H1 (cell line): ENCODE measurements around the gene ARMCX2. TPM values are rescaled to one million over a fixed set of nuclear protein-coding genes. Genes with fewer than 3 reads are reported as not detected.
A peak's percentile ranks its signal among the peaks of the same experiment; 100 is the strongest.

ENCODE experiments used
- CBX5 ChIP-seq: fragments of 300-800, 300-1000 bp; sonication (generic); IDR thresholded peaks from 2 replicates; pipeline ENCODE4 v1.7.1; 2016; ENCODE audit warnings: antibody characterized with exemption, low read length, low read depth
- CHD1 ChIP-seq: IDR thresholded peaks from 2 replicates; pipeline ENCODE4 v1.6.1; 2012; ENCODE audit warnings: low read depth, low read length, improper control_type of control experiment
- JUN ChIP-seq: IDR thresholded peaks from 2 replicates; pipeline ENCODE4 v1.6.1; 2011; ENCODE audit warnings: low read depth, mild to moderate bottlenecking, improper control_type of control experiment, low read length
- JUND ChIP-seq: IDR thresholded peaks from 2 replicates; pipeline ENCODE4 v1.6.1; 2011; ENCODE audit warnings: mild to moderate bottlenecking, improper control_type of control experiment, low read length
- NANOG ChIP-seq: IDR thresholded peaks from 2 replicates; pipeline ENCODE4 v1.6.1; 2011; ENCODE audit warnings: low read length, low read depth, mild to moderate bottlenecking, inconsistent platforms; ENCODE audit not compliant: insufficient read depth, poor library complexity, severe bottlenecking
- POLR2AphosphoS5 ChIP-seq: IDR thresholded peaks from 2 replicates; pipeline ENCODE4 v1.6.1; 2011; ENCODE audit warnings: low read depth, low read length
- POU5F1 ChIP-seq: IDR thresholded peaks from 2 replicates; pipeline ENCODE4 v1.6.1; 2011; ENCODE audit warnings: low read depth, mild to moderate bottlenecking, low read length, moderate library complexity
- SAP30 ChIP-seq: fragments of 300-600 bp; sonication (generic); IDR thresholded peaks from 2 replicates; pipeline ENCODE4 v1.7.1; 2012; ENCODE audit warnings: low read length, moderate library complexity, mild to moderate bottlenecking, inconsistent platforms; ENCODE audit not compliant: insufficient read depth, insufficient replicate concordance
- SP2 ChIP-seq: IDR thresholded peaks from 2 replicates; pipeline ENCODE4 v1.6.1; 2012; ENCODE audit warnings: mild to moderate bottlenecking, low read length, inconsistent platforms
- SP4 ChIP-seq: IDR thresholded peaks from 2 replicates; pipeline ENCODE4 v1.6.1; 2012; ENCODE audit warnings: low read length, inconsistent platforms
- SUZ12 ChIP-seq: fragments of 200-600 bp; sonication (generic); IDR thresholded peaks from 2 replicates; pipeline ENCODE4 v1.6.1; 2012; ENCODE audit warnings: mild to moderate bottlenecking, inconsistent platforms, low read length, moderate library complexity, mixed read lengths
- TAF7 ChIP-seq: optimal IDR thresholded peaks from 2 replicates; pipeline ENCODE3; 2011; ENCODE audit warnings: low read depth, mild to moderate bottlenecking, inconsistent platforms, low read length, moderate library complexity, borderline replicate concordance
- TEAD4 ChIP-seq: IDR thresholded peaks from 2 replicates; pipeline ENCODE4 v1.6.1; 2012; ENCODE audit warnings: low read depth, low read length, inconsistent platforms, mixed read lengths
- polyA plus RNA-seq, 7 experiments: library from polyadenylated mRNA; depleted of rRNA in 3 of 7; stranded (reverse) in 5 of 7; unstranded in 2 of 7; fragments of >200 nt in 5 of 7; fragments of 200-250 nt in 2 of 7; gene quantifications; 1 replicate in 5 of 7; 2 replicates in 1 of 7; 4 replicates in 1 of 7; pipeline versions ENCODE4 v1.2.1 to v1.2.3, GENCODE V29; 2011 to 2013; ENCODE audit warnings: missing spikeins in 2 of 7, mixed read lengths in 2 of 7
- total RNA-seq: library from RNA; stranded (reverse); fragmentation: NEBNext Ultra II Directional; extraction: Animal tissue kit (Norgen Biotek cat#: 25700); gene quantifications from 2 replicates; pipeline ENCODE4 v1.2.1, GENCODE V29; 2021
- TF ChIP-seq, protein P1 (sequence below), 3 experiments: IDR thresholded peaks; 1 replicate in 2 of 3; 2 replicates in 1 of 3; pipeline versions ENCODE4 v1.5.1 to v1.6.1; 2011; ENCODE audit warnings: low read length in 3 of 3, mild to moderate bottlenecking in 3 of 3, inconsistent platforms in 2 of 3, low read depth in 1 of 3, moderate library complexity in 1 of 3; ENCODE audit not compliant: insufficient read depth in 1 of 3; ENCODE audit errors: control extremely low read depth in 1 of 3
- TF ChIP-seq, protein P2 (sequence below): IDR thresholded peaks from 2 replicates; pipeline ENCODE4 v1.6.1; 2012; ENCODE audit warnings: inconsistent platforms

ARMCX2 gene
- total and polyA plus RNA-seq, 2 of the 8 experiments (the other 6 are each of a cell fraction or from before 2014, with no cell fraction given), result 39.7 to 113 TPM

DNA sequence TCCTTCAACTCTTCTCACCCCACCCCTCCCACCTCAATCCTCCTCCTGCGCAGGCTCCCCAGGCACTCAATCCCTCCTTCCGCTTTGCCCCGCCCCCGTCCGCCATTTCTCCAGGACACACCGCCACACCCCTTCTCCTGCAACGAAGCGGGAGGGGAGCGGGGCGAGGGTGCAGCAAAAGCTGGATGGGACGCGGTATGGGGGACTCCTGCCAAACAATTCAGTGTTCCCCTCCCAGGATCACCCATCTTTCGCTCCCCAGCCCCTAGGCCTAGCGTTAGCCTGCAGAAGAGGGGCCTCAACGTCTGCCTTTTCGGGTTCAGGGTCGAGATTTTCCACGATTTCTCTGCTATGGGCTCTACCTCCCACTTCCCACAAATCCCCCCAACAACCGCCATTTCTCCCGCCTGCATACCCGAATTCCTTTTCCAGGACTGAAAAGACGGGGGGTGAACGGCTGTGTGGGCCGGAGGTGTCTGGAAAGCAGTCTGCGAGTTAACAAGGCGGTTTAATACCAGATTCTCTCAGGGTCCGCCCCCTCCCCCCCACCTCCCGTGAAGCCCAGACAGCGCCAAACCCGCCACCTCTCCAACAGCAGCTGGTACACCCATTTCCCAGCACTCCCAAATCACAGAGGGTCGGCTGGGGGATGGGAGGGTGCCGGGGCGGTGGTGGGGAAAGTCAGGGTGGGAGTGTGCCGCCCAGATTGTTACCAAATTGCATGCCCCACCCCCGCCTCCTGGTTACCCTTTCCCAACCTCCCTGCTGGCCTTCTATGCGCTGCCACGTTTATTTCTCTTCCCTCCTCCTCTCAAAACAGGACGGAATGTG, 774 bp downstream of the ARMCX2 start (continued):
- TF ChIP-seq SUZ12, result no peak
- no peak for TF ChIP-seq TAF7
- no peak for TF ChIP-seq SP2
- no peak for TF ChIP-seq SP4
- TF ChIP-seq, protein P1, sequence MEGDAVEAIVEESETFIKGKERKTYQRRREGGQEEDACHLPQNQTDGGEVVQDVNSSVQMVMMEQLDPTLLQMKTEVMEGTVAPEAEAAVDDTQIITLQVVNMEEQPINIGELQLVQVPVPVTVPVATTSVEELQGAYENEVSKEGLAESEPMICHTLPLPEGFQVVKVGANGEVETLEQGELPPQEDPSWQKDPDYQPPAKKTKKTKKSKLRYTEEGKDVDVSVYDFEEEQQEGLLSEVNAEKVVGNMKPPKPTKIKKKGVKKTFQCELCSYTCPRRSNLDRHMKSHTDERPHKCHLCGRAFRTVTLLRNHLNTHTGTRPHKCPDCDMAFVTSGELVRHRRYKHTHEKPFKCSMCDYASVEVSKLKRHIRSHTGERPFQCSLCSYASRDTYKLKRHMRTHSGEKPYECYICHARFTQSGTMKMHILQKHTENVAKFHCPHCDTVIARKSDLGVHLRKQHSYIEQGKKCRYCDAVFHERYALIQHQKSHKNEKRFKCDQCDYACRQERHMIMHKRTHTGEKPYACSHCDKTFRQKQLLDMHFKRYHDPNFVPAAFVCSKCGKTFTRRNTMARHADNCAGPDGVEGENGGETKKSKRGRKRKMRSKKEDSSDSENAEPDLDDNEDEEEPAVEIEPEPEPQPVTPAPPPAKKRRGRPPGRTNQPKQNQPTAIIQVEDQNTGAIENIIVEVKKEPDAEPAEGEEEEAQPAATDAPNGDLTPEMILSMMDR (IDR thresholded peaks at IDR 0.05; ENCODE audit: control extremely low read depth in 1 of 3, insufficient read depth in 1 of 3, low read depth in 1 of 3, low read length in 3 of 3), result no peak
- TF ChIP-seq POLR2AphosphoS5, result peak; percentile 65; the same call in 1 of the 2 replicates
- TF ChIP-seq POU5F1, result no peak
- no peak for TF ChIP-seq JUN
- no peak for TF ChIP-seq CHD1
- no peak for TF ChIP-seq NANOG
- no peak for TF ChIP-seq TEAD4
- no peak for TF ChIP-seq SAP30
- TF ChIP-seq CBX5, result no peak
- no peak for TF ChIP-seq JUND
- TF ChIP-seq, protein P2, sequence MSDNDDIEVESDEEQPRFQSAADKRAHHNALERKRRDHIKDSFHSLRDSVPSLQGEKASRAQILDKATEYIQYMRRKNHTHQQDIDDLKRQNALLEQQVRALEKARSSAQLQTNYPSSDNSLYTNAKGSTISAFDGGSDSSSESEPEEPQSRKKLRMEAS, result no peak
